Loucy (cell line): Measurements from ENCODE around the gene ELAPOR1.

Source experiments
- H2AFZ ChIP-seq: fragments of 200-600 bp; sonication (generic); 2 replicates; pipeline ENCODE4 v1.6.0; 2016; ENCODE audit warnings: antibody characterized with exemption, mild to moderate bottlenecking, low read length, moderate library complexity
- H3F3A ChIP-seq: fragments of 200-600 bp; 2 replicates; pipeline ENCODE4 v1.6.0; 2016; ENCODE audit warnings: antibody characterized with exemption, low read depth, mild to moderate bottlenecking
- H3K27me3 ChIP-seq: fragments of 200-600 bp; sonication (generic); 2 replicates; pipeline ENCODE4 v1.6.1; 2014; ENCODE audit warnings: low read length, mild to moderate bottlenecking; ENCODE audit not compliant: insufficient read depth, poor library complexity, severe bottlenecking
- H3K36me3 ChIP-seq: fragments of 200-600 bp; sonication (generic); 2 replicates; pipeline ENCODE4 v1.6.1; 2016; ENCODE audit warnings: low read length; ENCODE audit not compliant: insufficient read depth
- H3K4me1 ChIP-seq: fragments of 200-600 bp; sonication (generic); 2 replicates; pipeline ENCODE4 v1.5.1; 2014; ENCODE audit warnings: low read length, mild to moderate bottlenecking; ENCODE audit not compliant: insufficient read depth, poor library complexity, severe bottlenecking
- H3K4me2 ChIP-seq: fragments of 200-600 bp; sonication (generic); 2 replicates; pipeline ENCODE4 v1.6.0; 2014; ENCODE audit warnings: antibody characterized with exemption, low read length, low read depth, mild to moderate bottlenecking; ENCODE audit not compliant: poor library complexity, severe bottlenecking
- H3K4me3 ChIP-seq: fragments of 200-600 bp; sonication (generic); 2 replicates; pipeline ENCODE4 v1.5.1; 2014; ENCODE audit warnings: low read length, mild to moderate bottlenecking, mixed read lengths; ENCODE audit not compliant: poor library complexity, severe bottlenecking
- H3K79me2 ChIP-seq: fragments of 200-600 bp; sonication (generic); 2 replicates; pipeline ENCODE4 v1.6.1; 2014; ENCODE audit warnings: low read length; ENCODE audit not compliant: insufficient read depth
- H3K9ac ChIP-seq: fragments of 200-600 bp; sonication (generic); 2 replicates; pipeline ENCODE4 v1.6.0; 2014; ENCODE audit warnings: mild to moderate bottlenecking, low read depth, low read length, moderate library complexity; ENCODE audit not compliant: poor library complexity, severe bottlenecking
- H3K9me2 ChIP-seq: fragments of 200-600 bp; sonication (generic); replicated peaks from 2 replicates; pipeline ENCODE4 v1.6.1; 2016; ENCODE audit warnings: low read depth, low read length, mixed read lengths
- H3K9me3 ChIP-seq: fragments of 200-600 bp; sonication (generic); 2 replicates; pipeline ENCODE4 v1.6.1; 2014; ENCODE audit warnings: mild to moderate bottlenecking, antibody characterized with exemption, low read length, low read depth; ENCODE audit not compliant: insufficient read depth
- H4K20me1 ChIP-seq: fragments of 200-600 bp; sonication (generic); 2 replicates; pipeline ENCODE4 v1.6.0; 2014; ENCODE audit warnings: antibody characterized with exemption, low read length, mild to moderate bottlenecking; ENCODE audit not compliant: insufficient read depth, poor library complexity, severe bottlenecking
- CTCF ChIP-seq: fragments of 200-600 bp; sonication (generic); conservative IDR thresholded peaks from 2 replicates; pipeline ENCODE4 v1.5.1; 2014; ENCODE audit warnings: mild to moderate bottlenecking, antibody characterized with exemption, low read length
- EZH2phosphoT487 ChIP-seq: fragments of 200-600 bp; IDR thresholded peaks from 2 replicates; pipeline ENCODE4 v1.6.1; 2018; ENCODE audit warnings: antibody characterized with exemption, mild to moderate bottlenecking, moderate library complexity, borderline replicate concordance

Gene ELAPOR1

DNA sequence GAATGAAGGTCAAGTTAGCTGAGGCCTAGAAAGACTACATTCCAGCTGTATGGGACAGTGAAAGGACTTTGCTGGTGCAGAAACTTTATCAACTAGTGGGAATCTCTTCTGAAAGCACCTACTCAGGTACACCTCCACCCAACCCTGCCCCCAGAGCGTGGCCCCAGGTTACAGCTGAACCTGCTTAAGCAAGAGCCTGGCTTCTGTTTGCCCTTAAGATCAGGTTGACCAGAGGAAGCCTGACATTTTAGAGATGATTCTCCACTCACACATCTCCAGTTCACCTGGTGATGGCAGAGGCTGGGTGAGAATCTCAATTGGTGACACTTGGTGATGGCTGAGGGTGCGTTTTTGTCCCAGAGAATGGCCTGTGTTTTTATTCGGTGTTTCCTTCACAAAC lies 24.0 kb downstream of the ELAPOR1 start:
- Histone ChIP-seq H4K20me1 (no peaks in the 10 kb centered on the region), H3K9me2 (no peaks in the 10 kb centered on the region), H2AFZ (no peak overlapping the region), H3K36me3 (no peaks in the 10 kb centered on the region), H3K4me2 (no peak overlapping the region), H3K79me2 (no peaks in the 10 kb centered on the region), H3K9me3 (no peaks in the 10 kb centered on the region), H3K4me1 (peaks cover 24% of the 10 kb centered on the region), H3K27me3 (no peaks in the 10 kb centered on the region), H3F3A (no peaks in the 10 kb centered on the region), H3K9ac (no peak overlapping the region), H3K4me3 (no peak overlapping the region)
- TF ChIP-seq CTCF: no peak
- TF ChIP-seq EZH2phosphoT487: no peak

- Histone ChIP-seq H2AFZ (no peak overlapping the region), H3K9ac (no peak overlapping the region), H3K27me3 (no peaks in the 10 kb centered on the region), H3K79me2 (no peaks in the 10 kb centered on the region), H3K9me3 (no peaks in the 10 kb centered on the region), H4K20me1 (no peaks in the 10 kb centered on the region), H3F3A (no peaks in the 10 kb centered on the region), H3K4me3 (no peak overlapping the region), H3K36me3 (no peaks in the 10 kb centered on the region), H3K4me2 (no peak overlapping the region), H3K4me1 (peaks cover 20% of the 10 kb centered on the region), H3K9me2 (no peaks in the 10 kb centered on the region)
- TF ChIP-seq EZH2phosphoT487: no peak
- TF ChIP-seq CTCF: no peak
Observed at GRCh38 chr1:109138358-109138757, 24.4 kb downstream of the ELAPOR1 start.

GRCh38 chr1:109140392-109140791 lies 26.5 kb downstream of the ELAPOR1 start:
- Histone ChIP-seq H3K79me2 (no peaks in the 10 kb centered on the region), H3K4me3 (no peak overlapping the region)

More at GRCh38 chr1:109140392-109140791, 26.5 kb downstream of the ELAPOR1 start:
- peaks cover 4% of the 10 kb centered on the region for H3K4me1 ChIP-seq
- H3K36me3 ChIP-seq: no peaks in the 10 kb centered on the region
- no peak overlapping the region for H3K4me2 ChIP-seq
- no peaks in the 10 kb centered on the region for H4K20me1 ChIP-seq
- TF ChIP-seq CTCF (no peak), EZH2phosphoT487 (no peak)
- H3K9me2 ChIP-seq: no peaks in the 10 kb centered on the region
- H3K9ac ChIP-seq: no peak overlapping the region
- no peaks in the 10 kb centered on the region for H3F3A ChIP-seq
- no peaks in the 10 kb centered on the region for H3K27me3 ChIP-seq
- no peak overlapping the region for H2AFZ ChIP-seq
- H3K9me3 ChIP-seq: no peaks in the 10 kb centered on the region
